GM12878 (cell line): ENCODE data around the gene SHH. TPM values are rescaled to one million over a fixed set of nuclear protein-coding genes. Genes with fewer than 3 reads are reported as not detected.

Experiments used
- ATAC-seq: fragments of 200-7000 bp; cut with Tn5 transposase; 3 replicates; pipeline ENCODE4 v1.9.1; 2020; ENCODE audit warnings: mild to moderate bottlenecking, moderate library complexity
- BruUV-seq: library from RNA; stranded (reverse); fragments of 400-500 nt; replicated peaks from 2 replicates; lab custom pipeline; 2021; lab: Mats Ljungman, UMichigan
- CTCF ChIA-PET: fragments of 300-600 bp; sonication (Branson Sonifier 250); formaldehyde crosslinking; extraction: SDS; loops from one replicate; lab custom pipeline; 2021; ENCODE audit warnings: inconsistent platforms; lab: Yijun Ruan, JAX
- POLR2A ChIA-PET: fragments of 350-600 bp; formaldehyde crosslinking; extraction: SDS; loops from one replicate; lab custom pipeline; 2021; ENCODE audit warnings: inconsistent platforms; lab: Charles Lee
- RAD21 ChIA-PET: fragments of 300-600 bp; sonication (Branson Sonifier 250); formaldehyde crosslinking; loops from one replicate; lab custom pipeline; 2023; ENCODE audit warnings: antibody characterized with exemption; ENCODE audit not compliant: unreplicated experiment; lab: Charles Lee
- SMC1A ChIA-PET: fragments of 300-600 bp; sonication (Branson Sonifier 250); formaldehyde crosslinking; loops from one replicate; lab custom pipeline; 2023; ENCODE audit not compliant: unreplicated experiment, uncharacterized antibody; lab: Charles Lee
- DNase-seq: peaks from one replicate; pipeline ENCODE4 v3.0.0-alpha.2; 2011; ENCODE audit warnings: low read depth, low spot score
- FAIRE-seq: peaks from 3 replicates; lab custom pipeline; 2011; peaks lifted over from hg19 to GRCh38; lab: Jason Lieb, UNC
- H2AFZ ChIP-seq: 2 replicates; pipeline ENCODE4 v1.6.0; 2011; ENCODE audit warnings: low read depth, low read length, control low read depth; ENCODE audit not compliant: control insufficient read depth
- H3K27ac ChIP-seq: 2 replicates; pipeline ENCODE4 v1.5.1; 2011; ENCODE audit warnings: control low read depth; ENCODE audit not compliant: control insufficient read depth, insufficient read depth
- H3K27me3 ChIP-seq, 2 experiments: replicated peaks in 1 of 2; 2 replicates each; pipeline versions ENCODE4 v1.6.0 to v1.6.1; 2011; ENCODE audit warnings: low read length in 1 of 2; ENCODE audit not compliant: control insufficient read depth in 2 of 2, insufficient read depth in 2 of 2
- H3K36me3 ChIP-seq, 2 experiments: 2 replicates each; pipeline ENCODE4 v1.5.1; 2011; ENCODE audit warnings: low read length in 1 of 2; ENCODE audit not compliant: control insufficient read depth in 2 of 2, insufficient read depth in 2 of 2
- H3K4me1 ChIP-seq: 2 replicates; pipeline ENCODE4 v1.6.1; 2011; ENCODE audit warnings: mild to moderate bottlenecking, low read length, moderate library complexity, mixed read lengths; ENCODE audit not compliant: control insufficient read depth, insufficient read depth
- H3K4me2 ChIP-seq: 2 replicates; pipeline ENCODE4 v1.6.0; 2011; ENCODE audit warnings: control low read depth; ENCODE audit not compliant: control insufficient read depth, insufficient read depth
- H3K4me3 ChIP-seq: fragments of 200-600 bp; sonication (generic); 2 replicates; pipeline ENCODE4 v1.5.1; 2016
- H3K79me2 ChIP-seq: 2 replicates; pipeline ENCODE4 v1.6.0; 2011; ENCODE audit warnings: low read length; ENCODE audit not compliant: control insufficient read depth, insufficient read depth
- H3K9ac ChIP-seq: 2 replicates; pipeline ENCODE4 v1.8.0; 2011; ENCODE audit warnings: low read length, control low read depth, mixed read lengths; ENCODE audit not compliant: control insufficient read depth, insufficient read depth
- H3K9me3 ChIP-seq: replicated peaks from 3 replicates; pipeline ENCODE4 v1.5.1; 2011; ENCODE audit warnings: mild to moderate bottlenecking, low read length; ENCODE audit not compliant: control insufficient read depth, insufficient read depth
- H4K20me1 ChIP-seq: 2 replicates; pipeline ENCODE4 v1.6.0; 2011; ENCODE audit not compliant: control insufficient read depth, insufficient read depth
- ATF2 ChIP-seq: IDR thresholded peaks from 2 replicates; pipeline ENCODE4 v1.6.1; 2012; ENCODE audit warnings: low read length, inconsistent platforms
- CBX5 ChIP-seq: sonication (generic); IDR thresholded peaks from 2 replicates; pipeline ENCODE4 v1.6.1; 2016; ENCODE audit warnings: low read depth, moderate library complexity, mild to moderate bottlenecking, inconsistent platforms
- CHD2 ChIP-seq: IDR thresholded peaks from 2 replicates; pipeline ENCODE4 v1.6.1; 2011; ENCODE audit warnings: low read depth, low read length, improper control_type of control experiment, borderline replicate concordance
- CREM ChIP-seq: IDR thresholded peaks from 2 replicates; pipeline ENCODE4 v1.6.1; 2014; ENCODE audit warnings: antibody characterized with exemption, low read depth
- EED ChIP-seq: sonication (generic); IDR thresholded peaks from 2 replicates; pipeline ENCODE4 v1.6.1; 2016; ENCODE audit warnings: antibody characterized with exemption, low read depth
- FOS ChIP-seq: IDR thresholded peaks from 3 replicates; pipeline ENCODE4 v1.6.1; 2011; ENCODE audit warnings: borderline replicate concordance; ENCODE audit not compliant: insufficient read length; ENCODE audit errors: extremely low read depth
- HSF1 ChIP-seq: fragments of 150-350 bp; IDR thresholded peaks from 2 replicates; pipeline ENCODE4 v1.6.1; 2014; ENCODE audit warnings: mild to moderate bottlenecking, low read depth, low read length
- IKZF1 ChIP-seq: fragments of 450-650 bp; conservative IDR thresholded peaks from 2 replicates; pipeline ENCODE4 v1.6.1; 2017; ENCODE audit warnings: antibody characterized with exemption, mild to moderate bottlenecking
- IKZF2 ChIP-seq, 2 experiments: fragments of 450-650 bp; IDR thresholded peaks; 2 replicates each; pipeline ENCODE4 v1.6.1; 2017; ENCODE audit warnings: mild to moderate bottlenecking in 2 of 2, moderate library complexity in 2 of 2
- JUNB ChIP-seq: IDR thresholded peaks from 2 replicates; pipeline ENCODE4 v1.6.1; 2016; ENCODE audit warnings: antibody characterized with exemption, mild to moderate bottlenecking
- KAT2A ChIP-seq: conservative IDR thresholded peaks from 2 replicates; pipeline ENCODE4 v1.6.1; 2011; ENCODE audit warnings: low read depth, low read length; ENCODE audit not compliant: control insufficient read depth
- MEF2A ChIP-seq: IDR thresholded peaks from 2 replicates; pipeline ENCODE4 v1.6.1; 2011; ENCODE audit warnings: low read depth, mild to moderate bottlenecking, low read length, moderate library complexity; ENCODE audit not compliant: insufficient read depth
- MTA2 ChIP-seq: fragments of 450-650 bp; IDR thresholded peaks from 2 replicates; pipeline ENCODE4 v1.6.1; 2016; ENCODE audit warnings: low read depth, mild to moderate bottlenecking, moderate library complexity
- NFIC ChIP-seq: IDR thresholded peaks from 2 replicates; pipeline ENCODE4 v1.6.1; 2012; ENCODE audit warnings: low read depth, mild to moderate bottlenecking, inconsistent platforms, low read length, moderate library complexity
- PKNOX1 ChIP-seq: fragments of 450-650 bp; IDR thresholded peaks from 2 replicates; pipeline ENCODE4 v1.6.1; 2016; ENCODE audit warnings: mild to moderate bottlenecking
- PML ChIP-seq: IDR thresholded peaks from 2 replicates; pipeline ENCODE4 v1.6.1; 2012; ENCODE audit warnings: low read length, inconsistent platforms
- POU2F2 ChIP-seq: IDR thresholded peaks from 3 replicates; pipeline ENCODE4 v1.6.1; 2011; ENCODE audit warnings: low read depth, mild to moderate bottlenecking, low read length, borderline replicate concordance
- RUNX3 ChIP-seq: IDR thresholded peaks from 2 replicates; pipeline ENCODE4 v1.6.1; 2012; ENCODE audit warnings: low read length, inconsistent platforms
- SMARCA5 ChIP-seq: fragments of 450-650 bp; IDR thresholded peaks from 2 replicates; pipeline ENCODE4 v1.6.1; 2017; ENCODE audit warnings: mild to moderate bottlenecking
- SPI1 ChIP-seq: IDR thresholded peaks from 2 replicates; pipeline ENCODE4 v1.6.1; 2011; ENCODE audit warnings: low read depth, mild to moderate bottlenecking, low read length, moderate library complexity, borderline replicate concordance; ENCODE audit not compliant: insufficient read depth
- WGBS: methylation state at CpG from one replicate; pipeline ENCODE4 v1.1.6; 2016; ENCODE audit warnings: low lambda C conversion rate; ENCODE audit not compliant: insufficient replicate concordance, insufficient coverage; ENCODE audit errors: missing lambda C conversion rate; 5-methylcytosine and 5-hydroxymethylcytosine counted together
- in situ Hi-C: fragments of 300-500 bp; cut with MboI; formaldehyde crosslinking; loops from 9 replicates; pipeline ENCODE4 v1.14.3; 2018; ENCODE audit warnings: mixed read lengths
- intact Hi-C: fragments of 100-400 bp; cut with micrococcal nuclease; formaldehyde crosslinking; loops from one replicate; pipeline ENCODE4 v1.14.2; 2022; ENCODE audit not compliant: unreplicated experiment
- polyA plus RNA-seq, 11 experiments: library from polyadenylated mRNA; depleted of rRNA in 4 of 11; unstranded in 6 of 11; stranded (reverse) in 5 of 11; fragments of >200 nt; fragmentation: Nextera tagmentation in 4 of 11; fragmentation: Illumina TruSeq in 1 of 11; extraction: Ambion mirVana in 4 of 11; extraction: Trizol in 1 of 11; gene quantifications; 1 replicate in 1 of 11; 2 replicates in 10 of 11; pipeline versions ENCODE4 v1.2.1 to v1.2.3, GENCODE V29; 2011 to 2016; ENCODE audit warnings: inconsistent platforms in 2 of 11, missing spikeins in 2 of 11, low read depth in 1 of 11
- total RNA-seq, 4 experiments: library from RNA; depleted of rRNA in 3 of 4; stranded (reverse); fragments of >200 nt in 3 of 4; fragmentation: Illumina TruSeq in 1 of 4; extraction: Trizol in 1 of 4; gene quantifications; 2 replicates each; pipeline versions ENCODE4 v1.2.1 to v1.2.3, GENCODE V29; 2013 to 2021

The SHH gene
- total and polyA plus RNA-seq, 10 of the 15 experiments (the other 5 are each of a cell fraction or from before 2014, with no cell fraction given), result not detected

DNA sequence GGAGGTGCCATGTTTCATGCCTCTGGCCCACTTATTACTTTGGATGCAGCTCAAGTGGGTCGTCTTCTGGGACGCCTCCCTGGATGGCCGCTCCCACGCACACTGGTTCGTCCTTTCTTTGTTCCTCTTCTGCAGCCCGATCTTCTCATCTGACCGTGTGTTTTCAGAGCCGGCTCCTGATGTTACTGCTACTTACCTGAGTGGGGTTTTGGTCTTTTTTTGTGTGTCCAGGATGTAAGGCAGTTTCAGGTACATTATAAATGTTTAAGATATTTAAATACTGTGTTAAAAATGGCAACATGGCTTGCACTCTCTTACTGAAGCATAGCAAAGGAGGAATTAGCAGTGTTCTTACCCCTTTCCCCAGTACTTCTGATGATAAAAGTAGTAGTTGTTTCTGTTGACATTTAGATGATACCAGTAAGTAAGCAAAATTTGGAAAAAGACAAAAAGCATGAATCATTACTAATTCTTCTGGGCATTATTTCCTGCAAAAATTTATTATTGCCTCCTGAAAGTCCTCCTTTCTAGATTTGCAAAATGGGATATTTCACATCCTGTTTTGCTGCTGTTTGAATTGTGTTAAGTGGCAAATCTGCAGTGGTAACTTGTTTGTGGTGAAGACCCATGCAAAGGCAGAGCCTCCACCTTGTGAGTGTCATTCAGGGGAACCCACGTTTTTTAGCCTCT is 59.4 kb downstream of the SHH start:
- POLR2A ChIA-PET, result no interaction called here
- WGBS, result 10% methylated on average over 9 of the region's 9 CpGs
- TF ChIP-seq SPI1 (peak; percentile 76), MEF2A (0 out of 2 replicates have a peak, but pooled peaks have one; percentile 34), KAT2A (no peak), CREM (peak; percentile 31; the same call in 1 of the 2 replicates), EED (peak; percentile 67), PML (0 out of 2 replicates have a peak, but pooled peaks have one; percentile 39), POU2F2 (0 out of 3 replicates have a peak, but pooled peaks have one; percentile 44), IKZF2 (IDR thresholded peaks at IDR 0.05) (peak; percentile 58 to 70; a peak in 2 of 4 replicates), RUNX3 (peak; percentile 84), CBX5 (0 out of 2 replicates have a peak, but pooled peaks have one; percentile 13), ATF2 (peak; percentile 67), CHD2 (no peak), PKNOX1 (peak; percentile 38; the same call in 1 of the 2 replicates), IKZF1 (0 out of 2 replicates have a peak, but pooled peaks have one; percentile 27), JUNB (no peak), FOS (no peak), HSF1 (no peak), NFIC (peak; percentile 78), SMARCA5 (no peak), MTA2 (0 out of 2 replicates have a peak, but pooled peaks have one; percentile 27)

More for the DNA sequence above, 59.4 kb downstream of the SHH start:
- H3K9ac ChIP-seq, result peak overlapping the region; percentile 4; the same call in 1 of the 2 replicates
- no peaks in the 10 kb centered on the region for H4K20me1 ChIP-seq
- H2AFZ ChIP-seq, result no peak overlapping the region
- peaks cover 3% of the 10 kb centered on the region; the same call in 2 of the 3 replicates for H3K9me3 ChIP-seq
- H3K4me3 ChIP-seq, result peak overlapping the region; percentile 59
- H3K36me3 ChIP-seq, result peaks cover 0 to 3% of the 10 kb centered on the region in 2 experiments; a peak in 2 of 4 replicates
- CTCF ChIA-PET, result interaction anchor here (1.3 to 3.9 kb wide), 4 partner anchors 14 to 154 kb away, joined by 3 to 15 read pairs (median 8); no protein-coding TSS in a partner anchor
- H3K4me2 ChIP-seq, result peak overlapping the region; percentile 87
- peak; percentile 79 for ATAC-seq
- H3K27me3 ChIP-seq, result no peaks in the 10 kb centered on the region
- intact Hi-C loops, result loop anchor here (10.0 kb wide), 1 partner anchor 548 kb away; no protein-coding TSS in a partner anchor
- in situ Hi-C loops, result loop anchor here (10.0 to 25.0 kb wide), 2 partner anchors 366 to 548 kb away; no protein-coding TSS in a partner anchor
- no TSS peak for BruUV-seq
- SMC1A ChIA-PET, result interaction anchor here (0.6 kb wide), 1 partner anchor 1396 kb away, joined by 4 read pairs; no protein-coding TSS in a partner anchor
- RAD21 ChIA-PET, result interaction anchor here (1.4 kb wide), 1 partner anchor 29 kb away, joined by 4 read pairs; no protein-coding TSS in a partner anchor
- DNase-seq, result peak; percentile 61
- FAIRE-seq, result peak; percentile 78
- peaks cover 48% of the 10 kb centered on the region for H3K4me1 ChIP-seq
- H3K27ac ChIP-seq, result peak overlapping the region; percentile 86
- peaks cover 81% of the 10 kb centered on the region for H3K79me2 ChIP-seq
